ENCODE results near the gene STK32B. TPM values are rescaled to one million over a fixed set of nuclear protein-coding genes. Genes with fewer than 3 reads are reported as not detected.

STK32B gene
- total and polyA plus RNA-seq, 2 of the 4 experiments (the other 2 are of a cell fraction), result 5.5 to 6.3 TPM

GRCh38 chr4:5456296-5456845 lies 405.1 kb downstream of the STK32B start:
- in situ Hi-C loops (cut with MboI; ENCODE audit: low sequenced_read_pairs) (loop anchor here (10.0 kb wide), 1 partner anchor 462 kb away; no protein-coding TSS in a partner anchor), intact Hi-C loops (cut with micrococcal nuclease) (no loop called here), dilution Hi-C loops (cut with HindIII; ENCODE audit: low sequenced_read_pairs, unreplicated experiment) (no loop called here)
- H3K4ac ChIP-seq (ENCODE audit: low read depth, low read length), result no peak overlapping the region
- no peak overlapping the region for H3K23ac ChIP-seq (ENCODE audit: low read depth, low read length)
- H2AFZ ChIP-seq (replicated peaks; ENCODE audit: low read length, poor library complexity), result no peak overlapping the region
- no peak overlapping the region for H2BK20ac ChIP-seq (ENCODE audit: low read depth, low read length)
- ATAC-seq (ENCODE audit: low read depth) (no peak), DNase-seq (no peak)
- BruUV-seq (replicated peaks), result no TSS peak
- no peak overlapping the region for H3K14ac ChIP-seq (replicated peaks; ENCODE audit: low read depth, low read length)
- H2BK5ac ChIP-seq (ENCODE audit: low read depth, low read length, poor library complexity, severe bottlenecking), result no peak overlapping the region
- H3K9ac ChIP-seq (ENCODE audit: low read depth, low read length), result no peak overlapping the region
- no peaks in the 10 kb centered on the region for H3K9me1 ChIP-seq (ENCODE audit: insufficient read depth, low read length)
- H3K4me1 ChIP-seq (ENCODE audit: control insufficient read depth, insufficient read depth, low read length), result no peaks in the 10 kb centered on the region
- H4K8ac ChIP-seq (ENCODE audit: low read depth in 2 of 2, low read length in 2 of 2), result no peak overlapping the region
- H3K36me3 ChIP-seq (ENCODE audit: control insufficient read depth, insufficient read depth, low read length), result no peaks in the 10 kb centered on the region
- H2AK5ac ChIP-seq (ENCODE audit: low read depth, low read length), result no peak overlapping the region
- H4K20me1 ChIP-seq (ENCODE audit: insufficient read depth, low read length), result no peaks in the 10 kb centered on the region
- no peaks in the 10 kb centered on the region for H3K79me1 ChIP-seq (ENCODE audit: low read depth in 1 of 2, low read length in 2 of 2)
- H3K27ac ChIP-seq (ENCODE audit: insufficient read depth, low read length), result no peak overlapping the region
- no peak overlapping the region for H2AK9ac ChIP-seq (replicated peaks; ENCODE audit: low read depth, low read length, poor library complexity)
- H3K9me3 ChIP-seq (ENCODE audit: control insufficient read depth, insufficient read depth, low read length), result no peaks in the 10 kb centered on the region
- no peak overlapping the region for H2BK15ac ChIP-seq (ENCODE audit: low read depth, low read length)
- no peak overlapping the region for H4K91ac ChIP-seq (ENCODE audit: insufficient read depth, low read depth, low read length)
- no peak overlapping the region for H4K5ac ChIP-seq (ENCODE audit: low read depth, low read length)
- H3K18ac ChIP-seq (ENCODE audit: low read depth, low read length), result no peak overlapping the region
- H3K4me3 ChIP-seq (ENCODE audit: insufficient read depth, low read depth, low read length), result no peak overlapping the region
- POLR2A ChIA-PET (ENCODE audit: unreplicated experiment), result interaction anchor here (0.6 kb wide), 2 partner anchors 362 to 442 kb away, joined by 4 to 5 read pairs; no protein-coding TSS in a partner anchor
- H2BK120ac ChIP-seq (ENCODE audit: low read depth, low read length), result no peak overlapping the region
- no peak overlapping the region for H3K56ac ChIP-seq (ENCODE audit: extremely low read depth, insufficient read depth, low read length)
- 77% methylated on average over 7 of the region's 17 CpGs; no CpG with 5 or more reads in 1 of the 2 experiments for WGBS, 2 experiments (ENCODE audit: extremely low coverage in 2 of 2, insufficient read length in 1 of 2)
- H3K4me2 ChIP-seq (ENCODE audit: low read depth, low read length), result no peak overlapping the region
- TF ChIP-seq NFE2L2 (IDR thresholded peaks at IDR 0.05; ENCODE audit: low read depth, low read length) (no peak), BHLHE40 (IDR thresholded peaks at IDR 0.05; ENCODE audit: low read depth, low read length) (no peak)
- CTCF ChIA-PET, result no interaction called here
- no peaks in the 10 kb centered on the region for H3K27me3 ChIP-seq (ENCODE audit: control insufficient read depth, insufficient read depth, low read length)
